Neural progenitor cell (in vitro differentiated cells): ENCODE measurements around the gene CLK4. TPM values are rescaled to one million over a fixed set of nuclear protein-coding genes. Genes with fewer than 3 reads are reported as not detected.

Experiments used
- DNase-seq: peaks from one replicate; pipeline ENCODE4 v3.0.0-alpha.2; 2016; ENCODE audit warnings: low spot score
- H2AFZ ChIP-seq: fragments of 200-600 bp; sonication (generic); replicated peaks from 2 replicates; pipeline ENCODE4 v1.6.1; 2016; ENCODE audit warnings: antibody characterized with exemption
- H3F3A ChIP-seq: fragments of 200-600 bp; sonication (generic); 2 replicates; pipeline ENCODE4 v1.6.1; 2016; ENCODE audit warnings: antibody characterized with exemption, low read depth
- H3K27ac ChIP-seq: fragments of 200-600 bp; sonication (generic); 2 replicates; pipeline ENCODE4 v1.5.1; 2016; ENCODE audit warnings: mild to moderate bottlenecking
- H3K27me3 ChIP-seq: fragments of 200-600 bp; sonication (generic); 2 replicates; pipeline ENCODE4 v1.6.1; 2016; ENCODE audit warnings: mild to moderate bottlenecking, moderate library complexity
- H3K36me3 ChIP-seq: fragments of 200-600 bp; sonication (generic); 2 replicates; pipeline ENCODE4 v1.5.1; 2016
- H3K4me1 ChIP-seq: fragments of 200-600 bp; sonication (generic); 2 replicates; pipeline ENCODE4 v1.6.1; 2016; ENCODE audit warnings: mixed run types
- H3K4me2 ChIP-seq: fragments of 200-600 bp; sonication (generic); 2 replicates; pipeline ENCODE4 v1.6.1; 2016
- H3K4me3 ChIP-seq: fragments of 200-600 bp; sonication (generic); 2 replicates; pipeline ENCODE4 v1.5.1; 2016
- H3K79me2 ChIP-seq: fragments of 200-600 bp; sonication (generic); 2 replicates; pipeline ENCODE4 v1.6.1; 2016; ENCODE audit warnings: low read depth
- H3K9ac ChIP-seq: fragments of 200-600 bp; sonication (generic); 2 replicates; pipeline ENCODE4 v1.6.1; 2016
- H3K9me3 ChIP-seq: fragments of 200-600 bp; sonication (generic); 2 replicates; pipeline ENCODE4 v1.5.1; 2016; ENCODE audit warnings: low read depth
- H4K20me1 ChIP-seq: fragments of 200-600 bp; sonication (generic); 2 replicates; pipeline ENCODE4 v1.6.1; 2016; ENCODE audit warnings: low read depth
- H3K27ac Mint-ChIP-seq: 3 replicates; pipeline ENCODE4 v1.8.0; 2021; ENCODE audit warnings: mixed read lengths
- H3K27me3 Mint-ChIP-seq: 2 replicates; pipeline ENCODE4 v1.8.0; 2022; ENCODE audit warnings: low read depth, mild to moderate bottlenecking, inconsistent platforms, moderate library complexity, mixed read lengths; ENCODE audit not compliant: insufficient read depth
- H3K36me3 Mint-ChIP-seq: 3 replicates; pipeline ENCODE4 v1.8.0; 2021; ENCODE audit warnings: mixed read lengths
- H3K4me1 Mint-ChIP-seq: 3 replicates; pipeline ENCODE4 v1.8.0; 2021; ENCODE audit warnings: mixed read lengths
- H3K4me3 Mint-ChIP-seq: 3 replicates; pipeline ENCODE4 v1.8.0; 2021; ENCODE audit warnings: mild to moderate bottlenecking, moderate library complexity, mixed read lengths
- H3K9me3 Mint-ChIP-seq: 3 replicates; pipeline ENCODE4 v1.8.0; 2020; ENCODE audit warnings: mixed read lengths
- CTCF ChIP-seq: fragments of 200-600 bp; sonication (generic); IDR thresholded peaks from 2 replicates; pipeline ENCODE4 v1.5.1; 2017; ENCODE audit warnings: antibody characterized with exemption, mild to moderate bottlenecking
- EZH2 ChIP-seq: fragments of 200-600 bp; sonication (generic); IDR thresholded peaks from 2 replicates; pipeline ENCODE4 v1.6.1; 2017; ENCODE audit warnings: antibody characterized with exemption, mild to moderate bottlenecking, moderate library complexity
- EZH2phosphoT487 ChIP-seq: fragments of 200-600 bp; sonication (generic); IDR thresholded peaks from 2 replicates; pipeline ENCODE4 v1.6.1; 2017; ENCODE audit warnings: antibody characterized with exemption
- total RNA-seq: library from RNA; depleted of rRNA; stranded (reverse); fragments of >200 nt; gene quantifications from 2 replicates; pipeline ENCODE4 v1.2.3, GENCODE V29; 2015; ENCODE audit warnings: low replicate concordance

CLK4 gene
- total RNA-seq, 1 donor from 2014 or later = 41.1 TPM

GRCh38 chr5:178642351-178642909 lies 15.6 kb upstream of the CLK4 start:
- peaks cover 3% of the 10 kb centered on the region for H3K9me3 Mint-ChIP-seq
- H3K4me3 Mint-ChIP-seq = no peak overlapping the region
- peaks cover 3% of the 10 kb centered on the region for H3K27me3 Mint-ChIP-seq
- DNase-seq = no peak
- no peak overlapping the region for H3K27ac ChIP-seq
- H2AFZ ChIP-seq = no peak overlapping the region
- H3K36me3 ChIP-seq = no peaks in the 10 kb centered on the region
- H3K4me1 ChIP-seq = no peaks in the 10 kb centered on the region
- H3K9me3 ChIP-seq = no peaks in the 10 kb centered on the region
- no peak overlapping the region for H3K4me3 ChIP-seq
- no peaks in the 10 kb centered on the region for H3K36me3 Mint-ChIP-seq
- no peak overlapping the region for H3K27ac Mint-ChIP-seq
- H3K4me1 Mint-ChIP-seq = no peaks in the 10 kb centered on the region
- H3F3A ChIP-seq = no peaks in the 10 kb centered on the region
- no peaks in the 10 kb centered on the region for H4K20me1 ChIP-seq
- TF ChIP-seq EZH2 = no peak
- no peak for TF ChIP-seq CTCF
- no peak for TF ChIP-seq EZH2phosphoT487
- H3K27me3 ChIP-seq = no peaks in the 10 kb centered on the region
- H3K79me2 ChIP-seq = no peaks in the 10 kb centered on the region
- no peak overlapping the region for H3K4me2 ChIP-seq
- no peak overlapping the region for H3K9ac ChIP-seq

- TF ChIP-seq EZH2phosphoT487 (no peak), EZH2 (no peak), CTCF (no peak)
- Histone ChIP-seq H3K79me2 (no peaks in the 10 kb centered on the region), H3K4me1 (no peaks in the 10 kb centered on the region), H3K27ac (no peak overlapping the region), H3K4me3 (no peak overlapping the region), H4K20me1 (no peaks in the 10 kb centered on the region), H2AFZ (no peak overlapping the region), H3K9ac (no peak overlapping the region), H3K9me3 (no peaks in the 10 kb centered on the region), H3K4me2 (no peak overlapping the region), H3K36me3 (no peaks in the 10 kb centered on the region), H3F3A (no peaks in the 10 kb centered on the region), H3K27me3 (no peaks in the 10 kb centered on the region)
- peaks cover 3% of the 10 kb centered on the region for H3K9me3 Mint-ChIP-seq
- no peak overlapping the region for H3K4me3 Mint-ChIP-seq
- H3K27ac Mint-ChIP-seq = no peak overlapping the region
- H3K4me1 Mint-ChIP-seq = no peaks in the 10 kb centered on the region
- H3K27me3 Mint-ChIP-seq = peaks cover 3% of the 10 kb centered on the region
- H3K36me3 Mint-ChIP-seq = no peaks in the 10 kb centered on the region
- no peak for DNase-seq
Observed at GRCh38 chr5:178641711-178642110, 14.9 kb upstream of the CLK4 start.

GRCh38 chr5:178640331-178641045 lies 13.6 kb upstream of the CLK4 start:
- no peaks in the 10 kb centered on the region for H3K79me2 ChIP-seq

More at GRCh38 chr5:178640331-178641045, 13.6 kb upstream of the CLK4 start:
- no peak for DNase-seq
- no peak overlapping the region for H3K4me2 ChIP-seq
- H3K4me1 Mint-ChIP-seq = no peaks in the 10 kb centered on the region
- TF ChIP-seq EZH2 (no peak), EZH2phosphoT487 (no peak), CTCF (no peak)
- H3K36me3 Mint-ChIP-seq = no peaks in the 10 kb centered on the region
- no peaks in the 10 kb centered on the region for H3K9me3 ChIP-seq
- H2AFZ ChIP-seq = no peak overlapping the region
- no peak overlapping the region for H3K27ac Mint-ChIP-seq
- H3K4me1 ChIP-seq = no peaks in the 10 kb centered on the region
- H3K27ac ChIP-seq = no peak overlapping the region
- H3K4me3 Mint-ChIP-seq = no peak overlapping the region
- no peaks in the 10 kb centered on the region for H3F3A ChIP-seq
- H3K4me3 ChIP-seq = no peak overlapping the region
- no peaks in the 10 kb centered on the region for H4K20me1 ChIP-seq
- H3K27me3 Mint-ChIP-seq = peaks cover 3% of the 10 kb centered on the region
- H3K9me3 Mint-ChIP-seq = peaks cover 3% of the 10 kb centered on the region
- H3K9ac ChIP-seq = no peak overlapping the region
- no peaks in the 10 kb centered on the region for H3K36me3 ChIP-seq
- H3K27me3 ChIP-seq = no peaks in the 10 kb centered on the region
